Measurements from ENCODE around the gene LRRC74A. TPM values are rescaled to one million over a fixed set of nuclear protein-coding genes. Genes with fewer than 3 reads are reported as not detected.

The LRRC74A gene
- total RNA-seq, 4 donors from 2014 or later: not detected

- Histone ChIP-seq H3K27ac (replicated peaks in 1 of 4) (no peak overlapping the region), H3K4me1 (peaks cover 25 to 47% (median 34%) of the 10 kb centered on the region in 4 donors), H3K4me3 (no peak overlapping the region), H3K36me3 (peaks cover 0 to 74% (median 48%) of the 10 kb centered on the region in 4 donors), H3K9me3 (no peaks in the 10 kb centered on the region), H3K27me3 (no peaks in the 10 kb centered on the region)
- intact Hi-C loops (cut with DNase I): no loop called here
- TF ChIP-seq EP300 (IDR thresholded peaks at IDR 0.05) (no peak), CTCF (IDR thresholded peaks at IDR 0.05) (no peak)
- peak; percentile 77 for DNase-seq (ENCODE audit: extremely low spot score)
- WGBS: 100% methylated on average over 1 of the region's 7 CpGs
These were observed 46.8 kb upstream of the LRRC74A start for GRCh38 chr14:76779221-76780057.

- TF ChIP-seq CTCF (IDR thresholded peaks at IDR 0.05): no peak
- TF ChIP-seq POLR2AphosphoS5 (IDR thresholded peaks at IDR 0.05): no peak
- TF ChIP-seq EP300 (IDR thresholded peaks at IDR 0.05): no peak
- TF ChIP-seq POLR2A (IDR thresholded peaks at IDR 0.05; ENCODE audit: low read depth): no peak
- H3K27ac ChIP-seq (replicated peaks in 1 of 4): no peak overlapping the region
- H3K4me3 ChIP-seq: no peak overlapping the region
- intact Hi-C loops (cut with DNase I): no loop called here
- no peaks in the 10 kb centered on the region for H3K27me3 ChIP-seq
- 91% methylated on average over 2 of the region's 2 CpGs for WGBS
- H3K36me3 ChIP-seq: peaks cover 0 to 74% (median 48%) of the 10 kb centered on the region in 4 donors
- H3K4me1 ChIP-seq: peaks cover 25 to 53% (median 39%) of the 10 kb centered on the region in 4 donors
- peak; percentile 91 for DNase-seq (ENCODE audit: extremely low spot score)
- no peaks in the 10 kb centered on the region for H3K9me3 ChIP-seq
These were observed 46.2 kb upstream of the LRRC74A start for GRCh38 chr14:76780058-76780345.

GRCh38 chr14:76780360-76780759 lies 45.8 kb upstream of the LRRC74A start:
- no peak for TF ChIP-seq CTCF (IDR thresholded peaks at IDR 0.05)
- TF ChIP-seq POLR2AphosphoS5 (IDR thresholded peaks at IDR 0.05): no peak
- TF ChIP-seq POLR2A (IDR thresholded peaks at IDR 0.05; ENCODE audit: low read depth): no peak
- TF ChIP-seq EP300 (IDR thresholded peaks at IDR 0.05): no peak
- no peak for DNase-seq (ENCODE audit: extremely low spot score)
- Histone ChIP-seq H3K9me3 (no peaks in the 10 kb centered on the region), H3K27me3 (no peaks in the 10 kb centered on the region), H3K36me3 (peaks cover 0 to 75% (median 48%) of the 10 kb centered on the region in 4 donors), H3K4me3 (no peak overlapping the region), H3K4me1 (peaks cover 25 to 56% (median 42%) of the 10 kb centered on the region in 4 donors), H3K27ac (replicated peaks in 1 of 4) (peak overlapping the region in 1 of 4 donors; percentile 65)
- 85% methylated on average over 5 of the region's 5 CpGs for WGBS
- intact Hi-C loops (cut with DNase I): no loop called here

- no peak overlapping the region for H3K4me3 ChIP-seq
- peak overlapping the region in 2 of 4 donors; percentile 5 to 65 for H3K27ac ChIP-seq (replicated peaks in 1 of 4)
- no peaks in the 10 kb centered on the region for H3K27me3 ChIP-seq
- TF ChIP-seq POLR2AphosphoS5 (IDR thresholded peaks at IDR 0.05) (no peak), CTCF (IDR thresholded peaks at IDR 0.05) (no peak), EP300 (IDR thresholded peaks at IDR 0.05) (no peak), POLR2A (IDR thresholded peaks at IDR 0.05; ENCODE audit: low read depth) (no peak)
- 76% methylated on average over 11 of the region's 11 CpGs for WGBS
- intact Hi-C loops (cut with DNase I): no loop called here
- H3K9me3 ChIP-seq: no peaks in the 10 kb centered on the region
- DNase-seq (ENCODE audit: extremely low spot score): peak; percentile 88
- peaks cover 24 to 60% (median 42%) of the 10 kb centered on the region in 4 donors for H3K4me1 ChIP-seq
- peaks cover 0 to 76% (median 44%) of the 10 kb centered on the region in 4 donors for H3K36me3 ChIP-seq
These were observed 45.1 kb upstream of the LRRC74A start for GRCh38 chr14:76780875-76781647.
